ENCODE measurements around the gene SLC12A3. TPM values are rescaled to one million over a fixed set of nuclear protein-coding genes. Genes with fewer than 3 reads are reported as not detected.

Gene SLC12A3
- total RNA-seq, 4 donors from 2014 or later = not detected

GRCh38 chr16:56878282-56878854 lies 13.4 kb downstream of the SLC12A3 start:
- Histone ChIP-seq H3K36me3 (no peaks in the 10 kb centered on the region), H3K4me1 (no peaks in the 10 kb centered on the region), H3K27me3 (no peaks in the 10 kb centered on the region), H3K9me3 (no peaks in the 10 kb centered on the region), H3K27ac (no peak overlapping the region), H3K4me3 (no peak overlapping the region)
- 82 to 100% methylated on average over 2 to 3 of the region's 8 CpGs for WGBS, 2 donors (ENCODE audit: low coverage in 1 of 2)
- ATAC-seq = no peak
- TF ChIP-seq EP300 (IDR thresholded peaks at IDR 0.05) = no peak
- TF ChIP-seq CTCF (IDR thresholded peaks at IDR 0.05) = no peak
- TF ChIP-seq POLR2AphosphoS5 (IDR thresholded peaks at IDR 0.05) = no peak
- TF ChIP-seq POLR2A (IDR thresholded peaks at IDR 0.05) = no peak

GRCh38 chr16:56879276-56879675 lies 14.3 kb downstream of the SLC12A3 start:
- no peaks in the 10 kb centered on the region for H3K9me3 ChIP-seq
- WGBS, 2 donors (ENCODE audit: low coverage in 1 of 2) = no CpG with 5 or more reads among the region's 9 CpGs
- no peaks in the 10 kb centered on the region for H3K4me1 ChIP-seq
- no peak for TF ChIP-seq EP300 (IDR thresholded peaks at IDR 0.05)
- no peak for TF ChIP-seq POLR2A (IDR thresholded peaks at IDR 0.05)
- TF ChIP-seq POLR2AphosphoS5 (IDR thresholded peaks at IDR 0.05) = no peak
- no peak for TF ChIP-seq CTCF (IDR thresholded peaks at IDR 0.05)
- no peaks in the 10 kb centered on the region for H3K36me3 ChIP-seq
- no peaks in the 10 kb centered on the region for H3K27me3 ChIP-seq
- no peak overlapping the region for H3K4me3 ChIP-seq
- no peak for ATAC-seq
- H3K27ac ChIP-seq = no peak overlapping the region

- H3K36me3 ChIP-seq = no peaks in the 10 kb centered on the region
- H3K4me3 ChIP-seq = no peak overlapping the region
- H3K27ac ChIP-seq = no peak overlapping the region
- no peak for TF ChIP-seq CTCF (IDR thresholded peaks at IDR 0.05)
- no peak for TF ChIP-seq POLR2A (IDR thresholded peaks at IDR 0.05)
- TF ChIP-seq EP300 (IDR thresholded peaks at IDR 0.05) = no peak
- TF ChIP-seq POLR2AphosphoS5 (IDR thresholded peaks at IDR 0.05) = no peak
- H3K9me3 ChIP-seq = no peaks in the 10 kb centered on the region
- H3K4me1 ChIP-seq = no peaks in the 10 kb centered on the region
- WGBS, 2 donors (ENCODE audit: low coverage in 1 of 2) = no CpG with 5 or more reads among the region's 12 CpGs
- ATAC-seq = no peak
- H3K27me3 ChIP-seq = no peaks in the 10 kb centered on the region
These were observed 15.2 kb downstream of the SLC12A3 start for GRCh38 chr16:56880176-56880575.

GRCh38 chr16:56880685-56881084 lies 15.7 kb downstream of the SLC12A3 start:
- no peak for TF ChIP-seq EP300 (IDR thresholded peaks at IDR 0.05)
- no peak for TF ChIP-seq CTCF (IDR thresholded peaks at IDR 0.05)
- TF ChIP-seq POLR2A (IDR thresholded peaks at IDR 0.05) = no peak
- TF ChIP-seq POLR2AphosphoS5 (IDR thresholded peaks at IDR 0.05) = no peak
- H3K4me3 ChIP-seq = no peak overlapping the region
- no peak for ATAC-seq

GRCh38 chr16:56882077-56882800 lies 17.2 kb downstream of the SLC12A3 start:
- Histone ChIP-seq H3K27ac (no peak overlapping the region), H3K27me3 (no peaks in the 10 kb centered on the region), H3K4me1 (no peaks in the 10 kb centered on the region), H3K36me3 (no peaks in the 10 kb centered on the region), H3K4me3 (no peak overlapping the region), H3K9me3 (no peaks in the 10 kb centered on the region)
- no peak for ATAC-seq
- WGBS, 2 donors (ENCODE audit: low coverage in 1 of 2) = 93 to 100% methylated on average over 1 to 3 of the region's 8 CpGs
- no peak for TF ChIP-seq POLR2AphosphoS5 (IDR thresholded peaks at IDR 0.05)
- TF ChIP-seq POLR2A (IDR thresholded peaks at IDR 0.05) = no peak
- TF ChIP-seq CTCF (IDR thresholded peaks at IDR 0.05) = no peak
- TF ChIP-seq EP300 (IDR thresholded peaks at IDR 0.05) = no peak

More at GRCh38 chr16:56880685-56881084, 15.7 kb downstream of the SLC12A3 start:
- Histone ChIP-seq H3K36me3 (no peaks in the 10 kb centered on the region), H3K27me3 (no peaks in the 10 kb centered on the region), H3K27ac (no peak overlapping the region), H3K4me1 (no peaks in the 10 kb centered on the region), H3K9me3 (no peaks in the 10 kb centered on the region)
- 100% methylated on average over 1 of the region's 4 CpGs for WGBS, 2 donors (ENCODE audit: low coverage in 1 of 2)

Measured in gastroesophageal sphincter (tissue), 4 donors.